ENCODE measurements around the gene IL34. TPM values are rescaled to one million over a fixed set of nuclear protein-coding genes. Genes with fewer than 3 reads are reported as not detected.

The IL34 gene
- total RNA-seq, 1 experiment from 2014 or later: 4.4 TPM

DNA sequence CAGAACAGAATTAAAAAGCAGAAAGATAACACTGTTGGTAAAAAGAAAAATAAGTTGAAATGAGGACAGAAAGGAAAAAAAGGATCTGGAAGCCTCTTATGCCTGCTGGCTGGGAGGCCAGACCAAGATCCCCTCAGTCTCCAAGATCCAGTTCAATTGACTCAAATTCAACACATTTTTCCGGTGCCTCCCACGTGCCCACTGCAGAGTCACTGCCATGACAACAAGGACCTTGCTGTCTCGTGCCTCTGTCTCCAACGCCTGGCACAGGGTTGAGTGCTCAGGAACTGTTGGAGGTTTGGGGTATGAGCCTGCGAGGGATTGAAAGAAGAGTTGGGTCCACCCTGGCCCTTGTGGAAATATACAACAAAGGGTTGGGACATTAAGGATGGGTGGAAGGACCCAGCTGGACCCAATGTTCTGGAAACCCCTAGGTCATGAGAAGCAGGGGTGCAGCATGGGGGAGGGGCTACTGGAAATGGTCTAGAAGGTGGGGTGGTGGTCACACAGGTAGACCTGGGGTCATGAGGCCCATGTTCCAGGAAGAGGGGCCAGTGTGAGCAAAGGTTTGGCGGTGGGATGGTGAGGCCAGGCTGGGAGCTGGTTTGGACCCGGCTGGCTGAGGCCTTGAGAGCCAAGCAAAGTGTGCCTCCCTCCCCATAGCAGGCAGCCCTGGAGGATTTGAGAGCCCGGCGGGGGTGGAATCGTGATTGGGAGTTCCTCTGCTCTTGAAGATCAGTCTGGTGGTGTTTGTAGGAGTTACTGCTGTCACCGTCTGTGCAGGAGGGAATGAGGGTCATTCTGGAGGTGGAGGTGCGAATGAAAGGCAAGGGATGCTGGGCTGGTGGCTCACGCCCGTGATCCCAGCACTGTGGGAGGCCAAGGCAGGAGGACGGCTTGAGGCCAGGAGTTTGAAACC is 1.3 kb downstream of the IL34 start:
- H4K20me1 ChIP-seq (ENCODE audit: control insufficient read depth, insufficient read depth, insufficient read length): no peaks in the 10 kb centered on the region
- no peak overlapping the region for H2BK12ac ChIP-seq (ENCODE audit: insufficient read length, low read depth, low read length)
- H3K4me3 Mint-ChIP-seq: no peak overlapping the region
- no peak overlapping the region for H3K56ac ChIP-seq (ENCODE audit: insufficient read length, low read depth, low read length)
- WGBS (ENCODE audit: extremely low coverage, insufficient read length, low lambda C conversion rate): no CpG with 5 or more reads among the region's 15 CpGs
- H3K23ac ChIP-seq (ENCODE audit: insufficient read length, low read depth, low read length): no peak overlapping the region
- no peak overlapping the region for H2AK5ac ChIP-seq (ENCODE audit: insufficient read length, low read length)
- no peak overlapping the region for H4K91ac ChIP-seq (ENCODE audit: insufficient read length, low read depth, low read length)
- H3K9me3 ChIP-seq (ENCODE audit: control insufficient read depth, low read depth, low read length): no peaks in the 10 kb centered on the region
- H3K36me3 Mint-ChIP-seq (ENCODE audit: insufficient read depth in 1 of 3, low read depth in 3 of 3): peaks cover 0 to 11% (median 6%) of the 10 kb centered on the region in 3 experiments; a peak in 6 of 7 replicates
- no peak overlapping the region for H3T11ph ChIP-seq (ENCODE audit: low read length)
- H3K27me3 Mint-ChIP-seq (ENCODE audit: low read depth): no peaks in the 10 kb centered on the region; the same call in 1 of the 2 replicates
- peaks cover 4 to 6% of the 10 kb centered on the region in 2 experiments; a peak in 2 of 5 replicates for H3K9me3 Mint-ChIP-seq
- H3K27ac ChIP-seq (ENCODE audit: insufficient read length, low read depth, low read length): no peak overlapping the region
- no peak overlapping the region for H3K9ac ChIP-seq (ENCODE audit: extremely low read depth, insufficient read length, low read length)
- peaks cover 9 to 13% of the 10 kb centered on the region in 2 experiments for H3K4me1 Mint-ChIP-seq
- H2AFZ ChIP-seq (ENCODE audit: low read length): no peak overlapping the region
- no peak overlapping the region for H2BK120ac ChIP-seq (ENCODE audit: low read depth, low read length, poor library complexity, severe bottlenecking)
- H2BK20ac ChIP-seq (ENCODE audit: low read depth, low read length, poor library complexity, severe bottlenecking): no peak overlapping the region
- H3K4me1 ChIP-seq (ENCODE audit: insufficient read depth, low read length): no peaks in the 10 kb centered on the region
- H3K27me3 ChIP-seq (ENCODE audit: insufficient read depth, low read length): no peaks in the 10 kb centered on the region
- no peak for DNase-seq
- H3K18ac ChIP-seq (ENCODE audit: insufficient read length, low read depth, low read length): no peak overlapping the region
- no peak overlapping the region for H3K4me2 ChIP-seq (ENCODE audit: insufficient read depth, insufficient read length, low read length)
- H4K8ac ChIP-seq (replicated peaks; ENCODE audit: insufficient read length, low read depth, low read length): no peak overlapping the region
- H3K79me1 ChIP-seq (ENCODE audit: insufficient read depth, low read depth, low read length, poor library complexity, severe bottlenecking): no peaks in the 10 kb centered on the region
- no peak overlapping the region for H3K14ac ChIP-seq (ENCODE audit: insufficient read depth, low read length)
- no peaks in the 10 kb centered on the region for H3K79me2 ChIP-seq (ENCODE audit: insufficient read depth, low read length)
- peak overlapping the region in 2 of 3 experiments; percentile 91; a peak in 4 of 7 replicates for H3K27ac Mint-ChIP-seq
- TF ChIP-seq, protein P1, sequence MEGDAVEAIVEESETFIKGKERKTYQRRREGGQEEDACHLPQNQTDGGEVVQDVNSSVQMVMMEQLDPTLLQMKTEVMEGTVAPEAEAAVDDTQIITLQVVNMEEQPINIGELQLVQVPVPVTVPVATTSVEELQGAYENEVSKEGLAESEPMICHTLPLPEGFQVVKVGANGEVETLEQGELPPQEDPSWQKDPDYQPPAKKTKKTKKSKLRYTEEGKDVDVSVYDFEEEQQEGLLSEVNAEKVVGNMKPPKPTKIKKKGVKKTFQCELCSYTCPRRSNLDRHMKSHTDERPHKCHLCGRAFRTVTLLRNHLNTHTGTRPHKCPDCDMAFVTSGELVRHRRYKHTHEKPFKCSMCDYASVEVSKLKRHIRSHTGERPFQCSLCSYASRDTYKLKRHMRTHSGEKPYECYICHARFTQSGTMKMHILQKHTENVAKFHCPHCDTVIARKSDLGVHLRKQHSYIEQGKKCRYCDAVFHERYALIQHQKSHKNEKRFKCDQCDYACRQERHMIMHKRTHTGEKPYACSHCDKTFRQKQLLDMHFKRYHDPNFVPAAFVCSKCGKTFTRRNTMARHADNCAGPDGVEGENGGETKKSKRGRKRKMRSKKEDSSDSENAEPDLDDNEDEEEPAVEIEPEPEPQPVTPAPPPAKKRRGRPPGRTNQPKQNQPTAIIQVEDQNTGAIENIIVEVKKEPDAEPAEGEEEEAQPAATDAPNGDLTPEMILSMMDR (conservative IDR thresholded peaks at IDR 0.05): no peak
- no peak overlapping the region for H4K5ac ChIP-seq (ENCODE audit: insufficient read length, low read depth, low read length)
- no peak overlapping the region for H2BK15ac ChIP-seq (ENCODE audit: low read depth, low read length)
- no peak overlapping the region for H2BK5ac ChIP-seq (ENCODE audit: insufficient read length, low read length)
- no peak overlapping the region for H3K4ac ChIP-seq (ENCODE audit: low read depth, low read length)
- H3K23me2 ChIP-seq (ENCODE audit: insufficient read length, low read depth, low read length, poor library complexity, severe bottlenecking): no peaks in the 10 kb centered on the region

Data from H9 (cell line).